Heart left ventricle (tissue), 16 donors: ENCODE results near the gene ALOX5AP. TPM values are rescaled to one million over a fixed set of nuclear protein-coding genes. Genes with fewer than 3 reads are reported as not detected.

ENCODE experiments used
- ATAC-seq, 4 donors: fragments of 200-7000 bp; cut with Tn5 transposase; one replicate each; pipeline ENCODE4 v1.9.1; 2020 to 2022; ENCODE audit warnings: moderate library complexity in 4 of 4, mild to moderate bottlenecking in 3 of 4, moderate number of reproducible peaks in 1 of 4
- DNase-seq, 5 donors: peaks; one replicate each; pipeline ENCODE4 v3.0.0-alpha.2; 2020
- H3K27ac ChIP-seq, 12 donors: fragments of 200-600 bp; sonication (generic) in 4 of 12; one replicate each; pipeline versions ENCODE4 v1.5.0 to v1.8.0; 2016 to 2022; ENCODE audit warnings: mild to moderate bottlenecking in 2 of 12
- H3K27me3 ChIP-seq, 9 donors: fragments of 200-600 bp; sonication (generic) in 2 of 9; one replicate each; pipeline versions ENCODE4 v1.5.1 to v1.8.0; 2016 to 2022; ENCODE audit warnings: mild to moderate bottlenecking in 3 of 9
- H3K36me3 ChIP-seq, 9 donors: fragments of 200-600 bp; sonication (generic) in 2 of 9; one replicate each; pipeline versions ENCODE4 v1.5.0 to v1.8.0; 2018 to 2022; ENCODE audit warnings: mild to moderate bottlenecking in 2 of 9
- H3K4me1 ChIP-seq, 12 donors: fragments of 200-600 bp; sonication (generic) in 4 of 12; one replicate each; pipeline versions ENCODE4 v1.5.0 to v1.8.0; 2016 to 2022; ENCODE audit warnings: mild to moderate bottlenecking in 3 of 12
- H3K4me3 ChIP-seq, 12 donors: fragments of 200-600 bp; sonication (generic) in 4 of 12; one replicate each; pipeline versions ENCODE4 v1.5.0 to v1.8.0; 2017 to 2022; ENCODE audit warnings: mild to moderate bottlenecking in 9 of 12, moderate library complexity in 4 of 12
- H3K9me3 ChIP-seq, 12 donors: fragments of 200-600 bp; sonication (generic) in 4 of 12; one replicate each; pipeline versions ENCODE4 v1.5.0 to v1.8.0; 2016 to 2022; ENCODE audit warnings: mild to moderate bottlenecking in 1 of 12
- POLR2A ChIP-seq, 2 donors: fragments of 450-650 bp; IDR thresholded peaks; one replicate each; pipeline ENCODE4 v1.6.1; 2017; ENCODE audit warnings: antibody characterized with exemption in 2 of 2, mild to moderate bottlenecking in 2 of 2, moderate library complexity in 2 of 2
- WGBS, 4 donors: extraction: QIAGEN DNeasy Blood & Tissue Kit in 2 of 4; methylation state at CpG; one replicate each; pipeline versions ENCODE4 v1.1.5 to v1.1.7; 2013 to 2018; 5-methylcytosine and 5-hydroxymethylcytosine counted together
- intact Hi-C, 10 donors: fragments of 100-400 bp; cut with DNase I; formaldehyde crosslinking; loops; one replicate each; pipeline versions ENCODE4 v1.11.1 to v1.14.2; 2022
- polyA plus RNA-seq, 2 donors: library from polyadenylated mRNA; stranded (reverse); fragments of 200-250 nt; gene quantifications; one replicate each; pipeline ENCODE4 v1.2.3, GENCODE V29; 2013
- total RNA-seq, 9 donors: library from RNA; depleted of rRNA in 2 of 9; stranded (reverse); fragments of >200 nt in 2 of 9; fragmentation: NEBNext Ultra II Directional in 3 of 9; extraction: Animal tissue kit (Norgen Biotek cat#: 25700) in 3 of 9; gene quantifications; one replicate each; pipeline versions ENCODE4 v1.1.0 to v1.2.4, GENCODE V29; 2016 to 2023
- TF ChIP-seq, protein P1 (sequence below), 12 donors: fragments of 200-600 bp; sonication (generic) in 4 of 12; IDR thresholded peaks; one replicate each; pipeline versions ENCODE4 v1.5.0 to v1.8.0; 2018 to 2022; ENCODE audit warnings: antibody characterized with exemption in 12 of 12, mild to moderate bottlenecking in 5 of 12
- donor health status: ischemic (EF 13 %, LVEDD 7.1; RV severe dilation, severe dysfunction).
- donor health status: healthy with polysubstance abuse.
- donor health status: DM: no; HTN: yes; CAD: no.
- donor health status: DM: no; HTN: no; CAD: no.
- donor health status: ischemic (EF 25% LVEDD 6.9; RV normal size, moderate dysfunction).
- donor health status: ischemic (EF 25% LVEDD 5.7; RV mildly dilated, moderate dysfunction).
- donor health status: healthy.
- donor health status: DM: yes; HTN: yes; CAD: no.
- donor health status: ischemic (EF 35%, LVEDD 5.7; RV mildly dilated, moderate dysfunction).
- donor health status: nonischemic (EF 11% LVEDD 7.7; RV severe dilation, severe dysfunction).
- donor health status: DM: yes; HTN: yes; CAD: no.
- donor health status: PGD.
- donor health status: ischemic (EF 29% LVEDD 5.4; RV normal size, mild dysfunction).
- donor health status: nonischemic (EF 23%, LVEDD 6.1; RV moderate dilation, normal function).

ALOX5AP gene
- total and polyA plus RNA-seq, 11 donors: 0.88 to 24.3 (median 8.8) TPM

DNA sequence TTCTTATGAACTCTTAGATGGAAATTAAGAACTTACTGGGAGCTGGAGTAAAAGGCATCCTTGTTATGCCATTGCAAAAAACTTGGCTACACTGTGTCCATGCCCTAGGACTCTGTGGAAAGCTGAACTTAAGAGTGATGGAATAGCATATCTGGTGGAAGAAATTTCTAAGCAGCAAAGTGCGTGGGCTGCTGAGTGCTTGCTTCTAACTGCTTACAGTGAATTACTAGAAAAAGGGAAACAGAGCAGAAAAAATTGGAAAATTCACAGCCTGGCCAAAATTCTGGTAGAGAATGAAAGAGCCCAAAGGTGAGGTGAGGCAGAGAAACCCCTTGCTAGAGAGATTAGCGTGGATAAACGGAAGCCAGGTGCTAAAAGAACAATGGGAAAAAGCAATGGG, 44.3 kb downstream of the ALOX5AP start:
- intact Hi-C loops: no loop called here
- Histone ChIP-seq H3K27ac (no peak overlapping the region), H3K27me3 (no peaks in the 10 kb centered on the region), H3K9me3 (no peaks in the 10 kb centered on the region), H3K4me3 (no peak overlapping the region), H3K36me3 (no peaks in the 10 kb centered on the region), H3K4me1 (peaks cover 0 to 3% (median 0%) of the 10 kb centered on the region in 12 donors)
- no peak for TF ChIP-seq POLR2A (IDR thresholded peaks at IDR 0.05)
- TF ChIP-seq, protein P1, sequence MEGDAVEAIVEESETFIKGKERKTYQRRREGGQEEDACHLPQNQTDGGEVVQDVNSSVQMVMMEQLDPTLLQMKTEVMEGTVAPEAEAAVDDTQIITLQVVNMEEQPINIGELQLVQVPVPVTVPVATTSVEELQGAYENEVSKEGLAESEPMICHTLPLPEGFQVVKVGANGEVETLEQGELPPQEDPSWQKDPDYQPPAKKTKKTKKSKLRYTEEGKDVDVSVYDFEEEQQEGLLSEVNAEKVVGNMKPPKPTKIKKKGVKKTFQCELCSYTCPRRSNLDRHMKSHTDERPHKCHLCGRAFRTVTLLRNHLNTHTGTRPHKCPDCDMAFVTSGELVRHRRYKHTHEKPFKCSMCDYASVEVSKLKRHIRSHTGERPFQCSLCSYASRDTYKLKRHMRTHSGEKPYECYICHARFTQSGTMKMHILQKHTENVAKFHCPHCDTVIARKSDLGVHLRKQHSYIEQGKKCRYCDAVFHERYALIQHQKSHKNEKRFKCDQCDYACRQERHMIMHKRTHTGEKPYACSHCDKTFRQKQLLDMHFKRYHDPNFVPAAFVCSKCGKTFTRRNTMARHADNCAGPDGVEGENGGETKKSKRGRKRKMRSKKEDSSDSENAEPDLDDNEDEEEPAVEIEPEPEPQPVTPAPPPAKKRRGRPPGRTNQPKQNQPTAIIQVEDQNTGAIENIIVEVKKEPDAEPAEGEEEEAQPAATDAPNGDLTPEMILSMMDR (IDR thresholded peaks at IDR 0.05): no peak
- 74 to 85% (median 84%) methylated on average over 3 of the region's 3 CpGs for WGBS, 4 donors
- no peak for DNase-seq
- ATAC-seq: no peak

DNA sequence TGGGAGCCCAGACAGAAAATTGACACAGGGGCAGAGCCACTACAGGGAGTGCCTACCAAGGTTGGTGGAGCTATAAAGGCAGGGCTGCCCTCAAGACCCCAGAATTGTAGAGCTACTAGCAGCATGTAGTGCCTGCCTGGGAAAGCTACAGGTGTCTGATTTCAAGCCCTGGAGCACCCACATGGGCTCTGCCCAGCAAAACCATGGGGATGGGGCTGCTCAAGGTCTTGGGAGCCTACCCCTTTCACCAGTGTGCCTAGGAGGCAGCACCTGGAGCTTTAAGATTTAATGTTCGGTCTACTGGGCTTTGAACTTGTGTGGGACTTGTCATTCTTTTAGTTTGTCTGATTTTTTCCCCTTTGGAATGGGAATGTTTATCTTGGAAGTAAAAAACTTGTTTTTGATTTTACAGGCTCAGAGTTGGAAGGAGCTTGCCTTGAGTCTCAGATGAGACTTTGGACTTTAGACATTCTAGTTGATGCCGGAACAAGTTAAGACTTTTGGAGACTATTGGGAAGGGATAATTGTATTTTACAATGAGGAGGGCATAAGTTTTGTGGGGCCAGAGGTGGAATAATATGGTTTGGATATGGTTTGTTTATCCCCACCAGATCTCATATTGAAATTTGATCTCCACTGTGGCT, 45.1 kb downstream of the ALOX5AP start:
- whole genome bisulfite sequencing, 4 donors: 66 to 79% (median 76%) methylated on average over 2 of the region's 2 CpGs
- Histone ChIP-seq H3K36me3 (no peaks in the 10 kb centered on the region), H3K4me1 (no peaks in the 10 kb centered on the region), H3K27ac (no peak overlapping the region), H3K9me3 (no peaks in the 10 kb centered on the region), H3K4me3 (no peak overlapping the region), H3K27me3 (no peaks in the 10 kb centered on the region)
- intact Hi-C loops: no loop called here
- no peak for ATAC-seq
- DNase-seq: no peak
- TF ChIP-seq, protein P1 (IDR thresholded peaks at IDR 0.05): no peak
- TF ChIP-seq POLR2A (IDR thresholded peaks at IDR 0.05): no peak

DNA sequence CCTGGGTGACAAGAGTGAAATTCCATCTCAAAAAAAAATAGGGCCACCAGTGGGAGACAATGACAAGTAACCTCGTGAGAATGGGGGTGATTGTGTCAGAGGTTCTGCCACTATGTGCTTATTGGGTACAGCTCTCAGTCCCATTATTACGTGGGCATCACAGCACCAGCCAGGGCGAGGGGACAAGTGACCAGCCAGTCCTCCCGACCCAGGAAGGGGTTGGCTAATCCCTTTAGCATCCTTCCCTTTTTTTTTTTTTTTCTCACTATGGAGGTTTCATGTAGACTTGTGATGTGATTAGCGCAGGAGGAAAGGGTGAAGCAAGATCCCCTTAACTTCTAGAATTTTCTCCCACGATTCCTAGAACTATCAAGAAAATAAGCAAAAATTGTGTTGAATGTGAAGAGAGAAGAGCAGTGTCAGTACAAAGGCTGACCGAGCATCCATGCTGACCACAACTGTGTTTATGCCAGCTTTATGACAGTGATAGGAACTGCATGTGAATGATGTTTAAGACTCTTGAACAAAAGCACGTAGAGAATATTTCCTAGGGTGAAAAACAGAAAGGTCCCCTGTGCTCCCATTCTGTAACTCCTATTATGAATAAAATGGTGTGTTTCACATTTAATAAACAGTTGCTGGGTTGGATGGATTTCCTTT, 50.0 kb downstream of the ALOX5AP start:
- Histone ChIP-seq H3K36me3 (no peaks in the 10 kb centered on the region), H3K27ac (no peak overlapping the region), H3K9me3 (no peaks in the 10 kb centered on the region), H3K4me1 (no peaks in the 10 kb centered on the region), H3K27me3 (no peaks in the 10 kb centered on the region), H3K4me3 (no peak overlapping the region)
- WGBS, 4 donors: 67 to 77% (median 74%) methylated on average over 8 of the region's 8 CpGs
- TF ChIP-seq, protein P1 (IDR thresholded peaks at IDR 0.05): no peak
- no peak for TF ChIP-seq POLR2A (IDR thresholded peaks at IDR 0.05)
- peak in 1 of 4 donors; percentile 39 for ATAC-seq
- DNase-seq: no peak
- intact Hi-C loops: no loop called here

DNA sequence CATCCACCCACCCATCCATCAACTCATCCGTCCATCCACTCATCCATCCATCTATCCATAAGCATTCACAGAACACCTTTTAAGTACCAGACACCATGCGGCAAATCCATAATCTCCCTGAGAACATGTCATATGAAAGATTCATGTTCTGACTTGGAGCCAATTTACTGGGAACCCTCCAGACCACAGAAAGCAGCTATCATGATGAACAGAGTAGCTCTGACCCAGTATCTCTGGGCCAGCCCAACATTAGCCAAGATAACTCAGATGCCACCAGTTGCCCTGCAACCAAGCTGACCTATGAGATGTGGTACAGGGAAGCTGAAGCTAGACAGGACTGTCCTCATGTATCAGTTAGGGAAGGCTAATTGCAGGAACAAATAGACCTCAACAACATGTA, 51.3 kb downstream of the ALOX5AP start:
- no peaks in the 10 kb centered on the region for H3K36me3 ChIP-seq
- H3K9me3 ChIP-seq: no peaks in the 10 kb centered on the region
- no peak for TF ChIP-seq POLR2A (IDR thresholded peaks at IDR 0.05)
- TF ChIP-seq, protein P1 (IDR thresholded peaks at IDR 0.05): no peak
- ATAC-seq (no peak), DNase-seq (no peak)
- peaks cover 0 to 9% (median 0%) of the 10 kb centered on the region in 12 donors for H3K4me1 ChIP-seq
- intact Hi-C loops: no loop called here
- H3K27me3 ChIP-seq: no peaks in the 10 kb centered on the region
- 94 to 100% (median 98%) methylated on average over 2 of the region's 2 CpGs for WGBS, 4 donors
- no peak overlapping the region for H3K27ac ChIP-seq
- H3K4me3 ChIP-seq: no peak overlapping the region
